ENCODE data around the gene DOCK8. TPM values are rescaled to one million over a fixed set of nuclear protein-coding genes. Genes with fewer than 3 reads are reported as not detected.

Gene DOCK8
- total RNA-seq, 2 experiments from 2014 or later, result 163 to 166 TPM

- POLR2A ChIA-PET, result no interaction called here
- H3K36me3 Mint-ChIP-seq (ENCODE audit: low read depth), result peaks cover 40% of the 10 kb centered on the region
- H3K4me1 Mint-ChIP-seq (ENCODE audit: low read depth), result peaks cover 2% of the 10 kb centered on the region
- no peak overlapping the region for H3K4me3 Mint-ChIP-seq
- no peaks in the 10 kb centered on the region for H3K9me3 Mint-ChIP-seq
- TF ChIP-seq CTCF (IDR thresholded peaks at IDR 0.05), result no peak
- H3K27me3 Mint-ChIP-seq, result no peaks in the 10 kb centered on the region
- CTCF ChIA-PET, result no interaction called here
- no peak for DNase-seq
- no peak for ATAC-seq
- H3K27ac Mint-ChIP-seq, result no peak overlapping the region
- intact Hi-C loops (cut with micrococcal nuclease), result no loop called here
These were observed 129.1 kb downstream of the DOCK8 start for GRCh38 chr9:343773-344172.

GRCh38 chr9:346111-346571 lies 131.5 kb downstream of the DOCK8 start:
- intact Hi-C loops (cut with micrococcal nuclease), result no loop called here
- DNase-seq (no peak), ATAC-seq (no peak)
- Mint-ChIP-seq H3K9me3 (no peaks in the 10 kb centered on the region), H3K4me3 (no peak overlapping the region), H3K4me1 (ENCODE audit: low read depth) (peaks cover 20% of the 10 kb centered on the region), H3K27me3 (no peaks in the 10 kb centered on the region), H3K36me3 (ENCODE audit: low read depth) (peaks cover 50% of the 10 kb centered on the region), H3K27ac (peak overlapping the region; percentile 32)
- POLR2A ChIA-PET, result interaction anchor here (0.9 kb wide), 1 partner anchor 55 kb away, joined by 3 read pairs; no protein-coding TSS in a partner anchor
- CTCF ChIA-PET, result interaction anchor here (1.2 kb wide), 1 partner anchor 18 kb away, joined by 3 read pairs; no protein-coding TSS in a partner anchor
- TF ChIP-seq CTCF (IDR thresholded peaks at IDR 0.05), result no peak

- CTCF ChIA-PET, result interaction anchor here (1.0 to 1.1 kb wide), 3 partner anchors 54 to 87 kb away, joined by 3 to 4 read pairs (median 3); no protein-coding TSS in a partner anchor
- H3K27ac Mint-ChIP-seq, result no peak overlapping the region
- no peak for DNase-seq
- no peaks in the 10 kb centered on the region for H3K27me3 Mint-ChIP-seq
- intact Hi-C loops (cut with micrococcal nuclease), result no loop called here
- TF ChIP-seq CTCF (IDR thresholded peaks at IDR 0.05), result peak; percentile 19
- peaks cover 26% of the 10 kb centered on the region for H3K4me1 Mint-ChIP-seq (ENCODE audit: low read depth)
- ATAC-seq, result no peak
- POLR2A ChIA-PET, result no interaction called here
- no peak overlapping the region for H3K4me3 Mint-ChIP-seq
- peaks cover 54% of the 10 kb centered on the region for H3K36me3 Mint-ChIP-seq (ENCODE audit: low read depth)
- H3K9me3 Mint-ChIP-seq, result no peaks in the 10 kb centered on the region
These were observed 133.1 kb downstream of the DOCK8 start for GRCh38 chr9:347667-348292.

- ChIA-PET POLR2A (interaction anchor here (1.7 kb wide), 1 partner anchor 9 kb away, joined by 4 read pairs; no protein-coding TSS in a partner anchor), CTCF (interaction anchor here (1.5 kb wide), 1 partner anchor 12 kb away, joined by 4 read pairs; no protein-coding TSS in a partner anchor)
- peaks cover 29% of the 10 kb centered on the region for H3K4me1 Mint-ChIP-seq (ENCODE audit: low read depth)
- H3K36me3 Mint-ChIP-seq (ENCODE audit: low read depth), result peaks cover 44% of the 10 kb centered on the region
- peak; percentile 39 for ATAC-seq
- DNase-seq, result no peak
- peak overlapping the region; percentile 86 for H3K27ac Mint-ChIP-seq
- no peak overlapping the region for H3K4me3 Mint-ChIP-seq
- no peak for TF ChIP-seq CTCF (IDR thresholded peaks at IDR 0.05)
- intact Hi-C loops (cut with micrococcal nuclease), result no loop called here
- no peaks in the 10 kb centered on the region for H3K9me3 Mint-ChIP-seq
- no peaks in the 10 kb centered on the region for H3K27me3 Mint-ChIP-seq
These were observed 135.7 kb downstream of the DOCK8 start for GRCh38 chr9:350384-350783.

- ChIA-PET CTCF (no interaction called here), POLR2A (no interaction called here)
- peak overlapping the region; percentile 75 for H3K27ac Mint-ChIP-seq
- no peak overlapping the region for H3K4me3 Mint-ChIP-seq
- H3K27me3 Mint-ChIP-seq, result no peaks in the 10 kb centered on the region
- DNase-seq (no peak), ATAC-seq (no peak)
- no peak for TF ChIP-seq CTCF (IDR thresholded peaks at IDR 0.05)
- peaks cover 52% of the 10 kb centered on the region for H3K36me3 Mint-ChIP-seq (ENCODE audit: low read depth)
- H3K9me3 Mint-ChIP-seq, result no peaks in the 10 kb centered on the region
- H3K4me1 Mint-ChIP-seq (ENCODE audit: low read depth), result peaks cover 29% of the 10 kb centered on the region
- intact Hi-C loops (cut with micrococcal nuclease), result no loop called here
These were observed 137.3 kb downstream of the DOCK8 start for GRCh38 chr9:351916-352315.
